Hematopoietic multipotent progenitor cell treated with erythropoietin and hydrocortisone succinate and interleukin-3 and kit ligand, for 15 days (in vitro differentiated cells): ENCODE data around the gene ERAS.

Experiments
- DNase-seq: peaks from one replicate; pipeline ENCODE4 v3.0.0-alpha.2; 2015; ENCODE audit warnings: low spot score

ERAS gene, protein sequence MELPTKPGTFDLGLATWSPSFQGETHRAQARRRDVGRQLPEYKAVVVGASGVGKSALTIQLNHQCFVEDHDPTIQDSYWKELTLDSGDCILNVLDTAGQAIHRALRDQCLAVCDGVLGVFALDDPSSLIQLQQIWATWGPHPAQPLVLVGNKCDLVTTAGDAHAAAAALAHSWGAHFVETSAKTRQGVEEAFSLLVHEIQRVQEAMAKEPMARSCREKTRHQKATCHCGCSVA

DNA sequence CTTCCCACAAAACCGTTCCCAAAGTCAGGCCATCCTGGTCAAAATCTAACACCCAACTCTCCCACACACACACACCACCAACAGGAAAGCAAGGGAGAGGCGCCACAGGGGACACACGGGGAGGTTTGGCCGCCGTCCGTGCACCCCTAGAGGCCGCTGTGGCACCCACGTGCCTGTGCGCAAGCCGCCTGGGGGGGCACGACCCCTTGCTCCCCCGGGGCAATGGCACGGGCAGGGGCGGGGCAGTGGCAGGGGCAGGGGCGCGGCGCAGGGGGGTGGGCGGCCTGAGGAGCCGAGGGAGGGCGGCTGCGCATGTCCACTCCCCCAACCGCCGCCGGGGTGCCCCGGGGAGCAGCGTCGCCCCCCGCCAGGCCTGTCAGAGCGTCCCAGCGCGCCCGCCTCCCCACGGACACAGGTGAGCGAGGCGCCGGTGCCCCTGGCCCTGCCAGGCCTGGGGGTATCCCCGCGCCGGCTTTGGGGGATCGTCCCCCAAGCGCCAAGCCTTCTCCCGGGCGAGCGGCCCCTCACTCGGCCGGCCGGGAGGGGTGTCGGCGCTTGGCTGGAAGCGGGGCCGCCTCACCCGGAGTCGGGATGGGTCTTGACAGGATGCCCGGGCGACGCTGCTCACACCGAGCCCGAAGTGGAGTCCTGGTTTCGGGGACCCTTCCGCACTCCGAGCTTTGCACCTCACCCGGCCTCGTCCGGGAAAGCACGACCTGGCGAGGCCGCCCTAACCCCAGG, at the start of gene ERAS:
ERAS (plus strand) TSS at position 379 of the 741 bp plus-strand sequence. CDS start 2,611 bp downstream, outside the sequence.
- no peak for DNase-seq

DNA sequence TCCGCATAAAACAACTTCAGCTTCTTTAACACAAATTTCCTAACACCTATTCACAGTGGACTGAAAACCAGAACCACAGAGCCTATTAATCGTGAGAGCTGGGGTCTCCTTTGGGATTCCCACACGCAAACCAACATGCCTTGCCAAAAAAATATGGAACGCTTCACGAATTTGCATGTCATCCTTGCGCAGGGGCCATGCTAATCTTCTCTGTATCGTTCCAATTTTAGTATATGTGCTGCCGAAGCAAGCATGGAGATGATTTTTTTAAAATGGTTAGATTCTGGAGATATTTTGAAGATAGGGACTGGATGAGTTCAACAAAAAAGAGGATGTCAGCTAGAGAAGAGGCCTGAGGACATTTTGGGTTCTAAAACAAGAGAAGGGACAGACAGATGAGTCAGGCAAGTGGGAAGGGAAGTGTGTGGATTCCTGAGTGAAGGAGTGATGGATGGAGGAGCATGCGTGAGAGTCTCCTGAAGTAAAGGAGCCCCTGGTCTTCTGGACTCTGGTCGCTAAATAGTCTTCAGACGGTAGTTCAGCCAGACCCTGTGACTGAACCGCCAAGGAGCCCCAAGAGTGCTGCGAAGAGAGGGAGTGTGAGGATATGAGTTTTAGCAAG, 49.4 kb upstream of the ERAS start:
- DNase-seq: no peak

DNA sequence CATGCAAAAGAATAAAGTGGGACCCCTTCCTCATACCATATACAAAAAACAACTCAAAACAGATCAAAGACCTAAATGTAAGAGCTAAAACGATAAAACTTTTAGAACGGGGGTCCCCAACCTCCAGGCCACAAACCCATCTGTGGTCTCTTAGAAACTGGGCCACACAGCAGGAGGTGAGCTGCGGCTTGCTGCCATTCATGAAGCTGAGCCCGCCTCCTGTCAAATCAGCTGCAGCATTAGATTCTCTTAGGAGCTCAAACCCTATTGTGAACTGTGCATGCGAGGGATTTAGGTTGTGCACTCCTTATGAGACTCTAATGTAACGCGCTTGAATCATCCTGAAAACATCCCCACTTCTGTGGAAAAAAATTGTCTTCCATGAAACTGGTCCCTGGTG, 46.9 kb upstream of the ERAS start:
- DNase-seq: no peak

- DNase-seq: no peak
Measured at GRCh38 chrX:48781705-48782104, 44.6 kb upstream of the ERAS start.

DNA sequence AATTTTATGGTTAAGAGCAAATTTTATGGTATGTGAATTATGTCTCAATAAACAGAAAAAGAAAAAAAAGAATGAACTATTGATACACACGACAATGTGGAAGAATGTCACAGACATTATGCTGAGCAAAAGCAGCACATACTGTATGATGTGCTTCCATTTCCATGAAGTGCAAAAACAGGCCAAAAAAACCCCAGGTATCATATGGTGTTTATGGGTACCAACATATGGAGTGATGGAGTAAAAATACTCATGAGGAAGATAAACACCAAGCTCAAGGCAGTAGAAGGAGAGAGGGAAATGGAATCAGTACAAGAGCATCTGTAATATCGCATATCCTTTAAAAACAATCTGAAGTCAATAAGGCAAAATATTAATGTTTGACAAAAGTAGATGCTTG, 44.1 kb upstream of the ERAS start:
- DNase-seq: no peak

- DNase-seq: peak; percentile 91
Measured at GRCh38 chrX:48782795-48783194, 43.5 kb upstream of the ERAS start.

DNA sequence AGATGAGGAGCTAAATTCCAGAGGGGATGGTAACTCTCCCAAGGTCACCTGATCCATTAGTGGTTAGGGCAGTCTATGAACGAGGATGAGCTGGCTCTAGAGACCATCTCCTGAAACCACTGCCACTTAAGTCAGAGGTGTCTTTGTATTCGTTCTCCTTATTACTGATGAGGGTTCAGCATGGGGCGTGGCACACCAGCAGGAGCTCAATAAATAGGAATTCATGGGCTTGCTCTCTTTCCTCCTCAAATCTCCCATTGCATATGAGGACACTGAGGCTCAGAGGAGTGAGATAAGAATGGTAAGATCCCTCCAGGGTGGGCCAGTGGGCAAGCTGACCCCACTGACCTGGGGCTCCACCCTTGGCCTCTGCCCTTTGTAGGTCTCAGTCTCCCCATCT, 41.6 kb upstream of the ERAS start:
- peak; percentile 48 for DNase-seq

- peak; percentile 29 for DNase-seq
Measured at GRCh38 chrX:48785186-48785539, 41.1 kb upstream of the ERAS start.

- DNase-seq: peak; percentile 75
Measured at GRCh38 chrX:48785540-48786214, 40.6 kb upstream of the ERAS start.

DNA sequence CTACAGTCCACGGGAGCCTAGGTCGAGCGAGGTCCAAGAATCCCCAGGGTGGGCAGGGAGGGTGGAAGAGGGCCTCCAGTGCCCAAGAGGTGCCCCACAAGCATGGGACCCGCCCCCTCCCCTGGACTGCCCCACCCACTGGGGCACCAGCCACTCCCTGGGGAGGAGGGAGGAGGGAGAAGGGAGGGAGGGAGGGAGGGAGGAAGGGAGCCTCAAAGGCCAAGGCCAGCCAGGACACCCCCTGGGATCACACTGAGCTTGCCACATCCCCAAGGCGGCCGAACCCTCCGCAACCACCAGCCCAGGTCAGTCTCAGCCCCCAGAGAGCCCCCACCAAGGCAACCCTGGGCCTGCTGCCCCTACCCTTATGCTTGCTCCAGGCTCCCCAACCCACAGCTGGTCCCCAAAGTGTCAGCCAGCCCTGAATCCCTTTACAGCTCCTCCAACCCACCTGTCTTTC, 39.9 kb upstream of the ERAS start, which contains the start of gene GATA1:
GATA1 (plus strand) TSS at position 250 of the 460 bp plus-strand sequence. CDS start 4,520 bp downstream, outside the sequence.
- DNase-seq: peak; percentile 76

DNA sequence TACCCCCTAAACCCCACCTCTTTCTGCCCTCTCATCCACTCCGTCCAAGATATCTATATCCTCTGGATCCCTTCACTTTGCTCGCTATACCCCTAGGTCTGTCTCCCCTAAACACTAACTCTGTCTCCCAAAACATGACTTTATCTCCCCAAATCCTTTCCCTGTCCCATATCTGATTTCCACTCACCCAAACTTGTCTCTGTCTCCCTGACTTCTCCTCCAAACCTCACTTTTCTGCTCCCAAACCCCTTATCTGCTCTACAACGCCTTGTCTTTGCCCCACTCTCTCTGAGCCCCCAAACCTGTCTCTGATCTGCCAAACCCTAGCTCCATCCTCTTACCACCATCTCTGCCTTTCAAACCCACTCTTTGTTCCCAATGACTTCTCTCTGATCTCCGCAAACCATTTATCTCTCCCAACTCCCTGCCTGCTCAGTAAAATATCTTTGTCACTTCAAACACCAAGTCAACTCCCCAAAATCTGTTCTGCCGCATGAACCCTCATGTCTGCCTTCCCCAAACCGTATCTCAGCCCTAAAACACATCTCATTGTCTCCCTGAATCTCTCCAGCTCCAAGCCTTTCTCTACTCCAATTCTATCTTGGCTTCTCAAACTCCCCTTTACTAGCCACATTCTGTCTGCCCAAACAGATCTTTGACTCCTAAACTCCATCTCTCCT, 39.3 kb upstream of the ERAS start:
- DNase-seq: peak; percentile 19

DNA sequence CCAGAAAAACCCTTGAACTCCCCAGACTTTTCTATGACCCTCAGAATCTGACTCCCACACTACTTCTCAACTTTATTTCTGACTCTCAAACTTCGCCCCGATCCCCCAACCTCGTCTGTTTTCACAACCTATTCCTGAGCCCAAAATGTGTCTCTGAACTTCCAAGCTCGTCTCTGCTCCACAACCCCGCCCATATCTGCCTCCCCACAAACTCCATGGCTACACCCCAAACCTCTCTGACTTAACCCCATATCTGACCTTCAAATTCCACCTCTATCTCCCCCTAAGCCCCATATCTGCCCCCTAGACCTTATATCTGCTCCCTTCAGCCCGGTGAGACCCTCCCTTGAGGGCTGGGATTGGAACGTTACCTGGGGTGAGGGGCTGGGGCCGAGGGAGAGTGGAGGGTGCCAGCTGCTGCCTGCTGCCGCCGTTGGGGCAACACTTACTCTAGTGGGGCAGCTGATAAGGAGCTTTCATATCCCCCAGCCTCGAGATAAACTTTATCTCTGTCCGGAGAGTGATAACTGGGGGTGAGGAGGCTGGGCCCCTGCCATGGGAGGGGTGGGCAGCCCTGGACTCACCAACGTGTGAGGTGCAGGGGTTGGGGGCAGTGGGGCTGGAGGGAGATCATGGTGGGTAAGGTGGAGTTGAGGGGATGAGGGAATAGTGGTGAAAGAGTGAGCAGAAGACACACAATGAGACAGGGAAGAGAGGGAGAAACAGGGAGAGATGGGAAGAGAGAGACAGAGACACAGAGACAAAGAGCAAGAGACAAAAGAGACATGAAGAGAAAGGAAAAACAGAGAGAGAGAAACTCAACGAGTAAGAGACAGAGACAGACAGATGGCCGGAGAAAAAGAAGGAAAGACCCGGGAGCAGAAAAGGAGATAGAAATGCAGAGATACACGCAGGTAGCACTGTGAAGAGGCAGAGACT, 38.5 kb upstream of the ERAS start:
- peak; percentile 51 for DNase-seq

GRCh38 chrX:48789366-48790220, 36.7 kb upstream of the ERAS start:
- peak; percentile 39 for DNase-seq

- no peak for DNase-seq
Measured at GRCh38 chrX:48790477-48790876, 35.8 kb upstream of the ERAS start.

- no peak for DNase-seq
Measured at GRCh38 chrX:48791063-48791820, 35.1 kb upstream of the ERAS start.

DNA sequence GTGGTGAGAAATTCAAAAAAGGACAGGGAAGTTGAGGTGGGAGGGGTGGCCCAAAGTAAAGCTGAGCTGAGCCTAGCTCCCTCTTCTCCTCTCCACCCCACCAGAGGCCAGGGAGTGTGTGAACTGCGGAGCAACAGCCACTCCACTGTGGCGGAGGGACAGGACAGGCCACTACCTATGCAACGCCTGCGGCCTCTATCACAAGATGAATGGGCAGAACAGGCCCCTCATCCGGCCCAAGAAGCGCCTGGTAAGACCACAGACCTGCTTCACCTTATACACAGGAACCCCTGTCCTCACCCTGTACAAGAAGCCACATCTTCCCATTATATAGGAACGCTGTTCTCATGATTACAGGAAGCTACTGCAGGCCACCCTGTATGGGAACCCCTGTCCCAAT, 34.1 kb upstream of the ERAS start:
- no peak for DNase-seq

- DNase-seq: no peak
Measured at GRCh38 chrX:48793935-48794334, 32.4 kb upstream of the ERAS start.

DNA sequence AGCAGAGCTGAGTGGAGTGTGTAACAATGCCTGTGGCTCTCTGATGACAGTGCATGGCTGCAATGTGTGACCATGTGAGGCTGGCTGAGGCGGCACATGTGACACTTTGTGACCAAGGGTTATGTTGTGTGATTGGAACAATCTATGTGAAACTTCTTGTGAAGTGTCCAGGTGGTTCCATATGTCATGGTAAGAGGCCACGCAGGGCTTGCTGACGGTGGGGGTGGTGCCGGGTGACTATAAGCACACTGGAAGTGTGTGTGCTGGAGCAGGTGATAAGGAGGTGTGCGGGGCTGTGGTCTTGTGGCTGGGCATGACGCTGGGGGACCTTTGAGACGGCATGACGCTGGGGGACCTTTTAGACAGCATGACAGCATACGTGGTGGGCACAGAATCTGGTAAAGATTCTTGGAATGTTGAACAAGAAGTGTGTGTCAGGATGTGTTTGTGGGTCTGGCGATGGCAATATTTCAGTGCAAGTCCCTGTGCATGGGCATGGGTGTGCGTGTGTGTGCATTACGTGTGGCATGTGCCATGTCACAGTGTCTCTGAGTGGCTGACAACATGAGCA, 31.9 kb upstream of the ERAS start:
- peak; percentile 49 for DNase-seq
